Sigmoid colon (tissue), 3 donors: ENCODE data around the gene C2CD5.

Experiments used
- CTCF ChIP-seq, 4 experiments: fragments of 450-650 bp in 3 of 4; fragments of 200-600 bp in 1 of 4; IDR thresholded peaks; one replicate each; pipeline ENCODE4 v1.5.1; 2016 to 2019; ENCODE audit warnings: antibody characterized with exemption in 4 of 4, mild to moderate bottlenecking in 3 of 4, moderate library complexity in 2 of 4
- POLR2A ChIP-seq, 2 donors: fragments of 450-650 bp; IDR thresholded peaks; one replicate each; pipeline ENCODE4 v1.6.1; 2016; ENCODE audit warnings: antibody characterized with exemption in 2 of 2, mild to moderate bottlenecking in 2 of 2, moderate library complexity in 2 of 2

DNA sequence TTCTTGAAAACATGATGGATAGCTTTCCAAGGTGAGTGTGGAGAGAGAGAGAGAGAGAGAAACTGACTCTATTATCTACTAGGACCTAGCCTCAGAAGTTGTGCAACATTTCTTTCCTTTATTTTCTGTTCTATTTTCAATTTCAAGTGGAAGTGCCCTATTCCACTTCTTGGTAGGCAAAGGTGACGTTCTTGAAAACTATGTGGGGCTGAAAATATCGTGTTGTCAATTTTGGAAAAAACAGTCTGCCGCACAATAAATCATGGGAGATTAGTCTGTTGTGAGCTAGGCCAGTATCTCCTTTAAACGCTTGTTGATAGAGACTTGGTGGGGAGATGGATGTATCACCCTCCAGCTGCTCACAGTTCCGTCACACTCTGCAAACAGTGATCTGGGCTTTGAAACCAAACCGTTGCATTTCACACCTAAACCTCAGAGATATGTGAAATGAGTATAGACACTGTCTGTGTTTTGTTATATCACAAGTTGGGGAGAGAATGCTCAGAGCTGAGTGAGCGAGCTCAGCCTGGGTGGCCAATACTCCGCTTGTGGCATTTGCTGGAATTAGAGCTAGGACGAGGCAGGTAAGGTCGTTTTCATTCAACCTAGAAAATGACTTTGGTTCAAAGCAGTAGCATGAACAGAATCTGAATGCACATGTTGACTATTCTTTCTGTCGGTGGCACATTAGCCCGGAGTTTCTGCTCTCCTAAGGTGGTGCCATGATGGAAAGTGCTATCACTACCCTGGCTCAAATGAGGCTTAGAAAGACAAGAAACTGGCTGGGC is 134.8 kb downstream of the C2CD5 start:
- TF ChIP-seq CTCF (IDR thresholded peaks at IDR 0.05) (no peak), POLR2A (IDR thresholded peaks at IDR 0.05) (no peak)
